Right lobe of liver (tissue), 6 donors: ENCODE measurements around the gene CADPS. TPM values are rescaled to one million over a fixed set of nuclear protein-coding genes. Genes with fewer than 3 reads are reported as not detected.

Experiments used
- ATAC-seq, 4 donors: fragments of 200-7000 bp; cut with Tn5 transposase; one replicate each; pipeline ENCODE4 v1.9.1; 2020; ENCODE audit warnings: mild to moderate bottlenecking in 4 of 4, moderate library complexity in 4 of 4
- DNase-seq, 3 donors: peaks; one replicate each; pipeline ENCODE4 v3.0.0-alpha.2; 2020
- H3K27ac ChIP-seq, 3 donors: fragments of 200-600 bp; one replicate each; pipeline ENCODE4 v1.8.0; 2022
- H3K27me3 ChIP-seq, 2 donors: fragments of 200-600 bp; one replicate each; pipeline ENCODE4 v1.8.0; 2022
- H3K36me3 ChIP-seq, 4 donors: fragments of 200-600 bp; sonication (generic) in 1 of 4; one replicate each; pipeline versions ENCODE4 v1.5.1 to v1.8.0; 2017 to 2022; ENCODE audit warnings: control low read depth in 1 of 4
- H3K4me1 ChIP-seq, 4 donors: fragments of 200-600 bp; sonication (generic) in 1 of 4; one replicate each; pipeline versions ENCODE4 v1.5.1 to v1.8.0; 2017 to 2022; ENCODE audit warnings: control low read depth in 1 of 4
- H3K4me3 ChIP-seq, 3 donors: fragments of 200-600 bp; one replicate each; pipeline ENCODE4 v1.8.0; 2022
- H3K9me3 ChIP-seq, 4 donors: fragments of 200-600 bp; sonication (generic) in 1 of 4; one replicate each; pipeline versions ENCODE4 v1.5.1 to v1.8.0; 2017 to 2022; ENCODE audit warnings: control low read depth in 1 of 4
- POLR2A ChIP-seq: fragments of 450-650 bp; IDR thresholded peaks from one replicate; pipeline ENCODE4 v1.6.1; 2017; ENCODE audit warnings: antibody characterized with exemption, mild to moderate bottlenecking
- WGBS: methylation state at CpG from one replicate; pipeline ENCODE4 v1.1.6; 2018; ENCODE audit warnings: low coverage, low lambda C conversion rate; ENCODE audit not compliant: insufficient coverage; ENCODE audit errors: missing lambda C conversion rate; 5-methylcytosine and 5-hydroxymethylcytosine counted together
- intact Hi-C, 2 donors: fragments of 100-400 bp; cut with DNase I; formaldehyde crosslinking; loops; one replicate each; pipeline versions ENCODE4 v1.11.2 to v1.14.1; 2022
- total RNA-seq, 6 experiments: library from RNA; depleted of rRNA in 2 of 6; stranded (reverse); fragments of >200 nt in 2 of 6; fragmentation: NEBNext Ultra II Directional in 3 of 6; extraction: Animal tissue kit (Norgen Biotek cat#: 25700) in 3 of 6; gene quantifications; one replicate each; pipeline versions ENCODE4 v1.1.0 to v1.2.4, GENCODE V29; 2016 to 2023
- TF ChIP-seq, protein P1 (sequence below), 4 donors: fragments of 200-600 bp in 3 of 4; fragments of 450-650 bp in 1 of 4; IDR thresholded peaks; one replicate each; pipeline versions ENCODE4 v1.5.1 to v1.8.0; 2016 to 2022; ENCODE audit warnings: antibody characterized with exemption in 4 of 4, mild to moderate bottlenecking in 2 of 4
- donor health status: DM: no; HTN: yes; CAD: no.
- donor health status: DM: no; HTN: no; CAD: no.
- donor health status: DM: no; HTN: no; CAD: no.
- donor health status: DM: no; HTN: yes; CAD: no.
- donor health status: DM: no; HTN: yes; CAD: no.

The CADPS gene
- total RNA-seq, 6 experiments from 2014 or later = 0.06 to 0.98 TPM; not detected in 4

DNA sequence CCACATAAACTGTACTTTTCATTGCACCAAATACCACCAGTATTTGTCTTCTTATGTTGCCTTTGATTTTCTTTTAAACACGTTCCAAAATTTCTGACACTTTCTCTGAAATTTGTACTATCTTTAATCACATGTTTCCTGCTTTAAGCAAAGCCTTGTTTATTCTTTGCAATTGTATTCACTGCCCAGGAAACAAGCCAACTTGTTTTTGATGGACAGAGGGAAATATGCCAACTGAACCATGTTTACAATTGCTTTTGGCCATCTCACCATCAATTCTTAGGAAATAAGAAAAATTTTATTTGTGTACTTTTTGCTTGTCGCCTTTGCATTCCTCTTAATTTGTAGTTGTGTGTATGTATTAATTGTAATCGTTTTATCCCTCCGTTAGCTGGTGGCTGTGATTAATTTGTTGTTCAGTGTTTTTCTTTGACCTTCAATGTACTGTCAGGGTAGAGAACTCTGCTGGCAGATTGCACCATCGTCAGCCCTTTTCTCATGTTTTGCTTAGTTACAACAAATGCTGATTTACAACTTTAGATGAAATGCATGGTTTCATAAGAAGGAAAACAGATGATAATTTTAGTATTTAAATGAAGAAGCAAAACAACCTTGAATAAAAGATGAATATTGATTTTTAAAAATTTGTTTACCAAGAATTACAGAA, 482.5 kb downstream of the CADPS start:
- intact Hi-C loops = no loop called here
- Histone ChIP-seq H3K27ac (no peak overlapping the region), H3K27me3 (no peaks in the 10 kb centered on the region), H3K4me3 (no peak overlapping the region), H3K9me3 (no peaks in the 10 kb centered on the region), H3K36me3 (no peaks in the 10 kb centered on the region), H3K4me1 (no peaks in the 10 kb centered on the region)
- ATAC-seq (no peak), DNase-seq (no peak)
- WGBS = 26% methylated on average over 5 of the region's 5 CpGs
- no peak for TF ChIP-seq POLR2A
- TF ChIP-seq, protein P1, sequence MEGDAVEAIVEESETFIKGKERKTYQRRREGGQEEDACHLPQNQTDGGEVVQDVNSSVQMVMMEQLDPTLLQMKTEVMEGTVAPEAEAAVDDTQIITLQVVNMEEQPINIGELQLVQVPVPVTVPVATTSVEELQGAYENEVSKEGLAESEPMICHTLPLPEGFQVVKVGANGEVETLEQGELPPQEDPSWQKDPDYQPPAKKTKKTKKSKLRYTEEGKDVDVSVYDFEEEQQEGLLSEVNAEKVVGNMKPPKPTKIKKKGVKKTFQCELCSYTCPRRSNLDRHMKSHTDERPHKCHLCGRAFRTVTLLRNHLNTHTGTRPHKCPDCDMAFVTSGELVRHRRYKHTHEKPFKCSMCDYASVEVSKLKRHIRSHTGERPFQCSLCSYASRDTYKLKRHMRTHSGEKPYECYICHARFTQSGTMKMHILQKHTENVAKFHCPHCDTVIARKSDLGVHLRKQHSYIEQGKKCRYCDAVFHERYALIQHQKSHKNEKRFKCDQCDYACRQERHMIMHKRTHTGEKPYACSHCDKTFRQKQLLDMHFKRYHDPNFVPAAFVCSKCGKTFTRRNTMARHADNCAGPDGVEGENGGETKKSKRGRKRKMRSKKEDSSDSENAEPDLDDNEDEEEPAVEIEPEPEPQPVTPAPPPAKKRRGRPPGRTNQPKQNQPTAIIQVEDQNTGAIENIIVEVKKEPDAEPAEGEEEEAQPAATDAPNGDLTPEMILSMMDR (IDR thresholded peaks at IDR 0.05) = no peak

DNA sequence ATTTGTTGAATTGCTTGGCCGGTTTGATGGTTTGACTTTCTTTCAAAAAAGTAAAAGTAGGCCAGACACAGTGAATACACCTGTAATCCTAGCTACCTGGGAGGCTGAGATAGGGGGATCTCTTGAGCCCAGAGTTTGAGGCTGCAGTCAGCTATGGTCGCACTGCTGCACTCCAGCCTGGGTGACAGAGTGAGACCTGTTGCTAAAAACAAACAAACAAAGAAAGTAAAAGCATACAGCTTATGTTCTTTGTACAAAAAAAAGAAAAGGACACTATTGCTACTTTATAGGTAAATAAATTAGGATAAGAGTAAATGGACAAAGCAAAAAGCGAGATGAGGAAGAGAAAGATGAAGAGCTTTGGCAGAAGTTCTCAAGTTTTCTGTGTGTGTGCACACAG, 488.0 kb downstream of the CADPS start:
- intact Hi-C loops = no loop called here
- H3K4me1 ChIP-seq = no peaks in the 10 kb centered on the region
- no peaks in the 10 kb centered on the region for H3K27me3 ChIP-seq
- H3K27ac ChIP-seq = no peak overlapping the region
- H3K4me3 ChIP-seq = no peak overlapping the region
- WGBS = 77% methylated on average over 3 of the region's 3 CpGs
- TF ChIP-seq POLR2A = no peak
- H3K36me3 ChIP-seq = no peaks in the 10 kb centered on the region
- H3K9me3 ChIP-seq = no peaks in the 10 kb centered on the region
- DNase-seq (no peak), ATAC-seq (no peak)

DNA sequence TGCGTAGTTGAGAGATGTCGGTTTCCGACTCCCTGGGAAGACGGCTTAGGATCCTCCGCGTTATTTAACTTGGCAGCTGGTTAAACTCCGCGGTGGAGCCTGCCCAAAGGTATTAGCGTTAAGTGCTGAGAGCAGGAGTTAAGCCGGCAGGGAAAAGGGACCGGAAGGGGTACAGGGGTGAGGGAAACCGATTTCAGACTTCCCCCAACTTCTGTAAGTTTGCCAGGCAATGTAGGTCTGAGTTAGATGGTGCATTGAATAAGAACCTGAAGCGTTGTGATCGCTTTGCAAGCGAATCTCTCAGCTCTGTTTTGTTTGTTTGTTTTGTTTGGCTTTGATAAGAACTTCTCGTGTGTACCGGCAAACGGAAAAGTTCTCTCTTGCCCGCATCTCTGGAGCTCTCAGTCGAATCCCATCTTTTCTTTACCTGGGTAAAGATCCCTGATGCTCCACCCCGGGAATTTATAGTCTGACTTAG, 495.9 kb downstream of the CADPS start:
- WGBS = 1% methylated on average over 17 of the region's 21 CpGs
- Histone ChIP-seq H3K27me3 (peaks cover 12 to 29% of the 10 kb centered on the region in 2 donors), H3K9me3 (no peaks in the 10 kb centered on the region), H3K36me3 (no peaks in the 10 kb centered on the region), H3K4me3 (no peak overlapping the region), H3K27ac (no peak overlapping the region), H3K4me1 (peaks cover 0 to 4% (median 0%) of the 10 kb centered on the region in 4 donors)
- intact Hi-C loops = no loop called here
- TF ChIP-seq POLR2A = no peak
- TF ChIP-seq, protein P1 (IDR thresholded peaks at IDR 0.05) = no peak
- no peak for DNase-seq
- ATAC-seq = no peak

DNA sequence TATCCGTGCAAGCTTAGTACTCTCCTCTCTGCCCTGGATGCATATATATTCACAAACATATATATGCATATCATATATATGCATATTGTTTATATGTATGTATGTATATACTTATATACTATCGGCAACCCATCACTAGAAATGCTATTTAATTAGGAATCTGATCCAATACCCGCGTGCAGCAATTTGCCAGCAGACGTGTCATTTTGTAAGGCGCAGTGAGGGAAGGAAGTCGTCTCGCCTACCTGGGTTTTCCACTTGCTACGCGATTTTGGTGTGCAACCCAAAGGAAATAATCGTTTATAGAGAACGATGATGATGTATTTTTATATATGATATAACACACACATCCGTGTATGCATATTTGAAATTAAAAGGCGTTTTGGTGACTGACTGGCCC, 496.3 kb downstream of the CADPS start:
- 3% methylated on average over 14 of the region's 14 CpGs for WGBS
- no peak for ATAC-seq
- intact Hi-C loops = no loop called here
- Histone ChIP-seq H3K36me3 (no peaks in the 10 kb centered on the region), H3K4me3 (no peak overlapping the region), H3K9me3 (no peaks in the 10 kb centered on the region), H3K27ac (no peak overlapping the region), H3K4me1 (peaks cover 0 to 4% (median 0%) of the 10 kb centered on the region in 4 donors), H3K27me3 (peaks cover 12 to 32% of the 10 kb centered on the region in 2 donors)
- no peak for DNase-seq
- TF ChIP-seq POLR2A = no peak
- TF ChIP-seq, protein P1 (IDR thresholded peaks at IDR 0.05) = no peak

DNA sequence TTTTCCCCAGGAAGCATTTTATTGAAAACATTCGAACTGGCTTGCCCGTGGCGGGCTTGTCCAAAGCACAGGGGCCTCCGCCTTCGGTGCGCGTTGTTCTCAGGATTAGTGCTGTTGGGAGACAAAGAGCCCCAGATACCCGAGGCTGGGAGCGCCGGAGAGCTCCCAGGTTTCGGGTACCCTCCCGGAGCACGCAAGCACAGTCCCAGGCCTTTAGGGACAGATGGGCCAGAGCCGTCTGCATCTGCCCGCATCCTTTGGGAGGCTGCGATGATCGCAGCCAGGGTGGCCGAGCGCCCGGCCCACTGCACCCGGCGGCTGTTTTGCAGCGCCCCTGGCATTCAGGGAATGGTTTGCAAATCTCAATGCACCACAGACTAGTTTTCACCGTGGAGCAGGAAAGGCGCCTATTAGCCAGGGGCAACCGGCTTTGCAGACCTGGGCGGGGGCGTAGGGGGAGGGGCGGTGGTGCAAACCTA, 496.9 kb downstream of the CADPS start:
- 7% methylated on average over 14 of the region's 29 CpGs for WGBS
- Histone ChIP-seq H3K27me3 (peaks cover 12 to 36% of the 10 kb centered on the region in 2 donors), H3K36me3 (no peaks in the 10 kb centered on the region), H3K9me3 (no peaks in the 10 kb centered on the region), H3K27ac (no peak overlapping the region), H3K4me1 (peaks cover 0 to 4% (median 0%) of the 10 kb centered on the region in 4 donors), H3K4me3 (no peak overlapping the region)
- intact Hi-C loops = no loop called here
- TF ChIP-seq POLR2A = no peak
- TF ChIP-seq, protein P1 (IDR thresholded peaks at IDR 0.05) = no peak
- ATAC-seq (no peak), DNase-seq (no peak)
